Measurements from ENCODE around the gene AGPAT1. TPM values are rescaled to one million over a fixed set of nuclear protein-coding genes. Genes with fewer than 3 reads are reported as not detected.

The AGPAT1 gene
- total and polyA plus RNA-seq, 10 of the 15 experiments (the other 5 are each of a cell fraction or from before 2014, with no cell fraction given): 13.9 to 39.5 (median 24.7) TPM

- no peak for FAIRE-seq
- Histone ChIP-seq H4K20me1 (ENCODE audit: control insufficient read depth, insufficient read depth) (no peaks in the 10 kb centered on the region), H3K79me2 (ENCODE audit: control insufficient read depth, insufficient read depth, low read length) (no peaks in the 10 kb centered on the region), H3K4me2 (ENCODE audit: control insufficient read depth, insufficient read depth) (no peak overlapping the region; the same call in 1 of the 2 replicates), H3K27ac (ENCODE audit: control insufficient read depth, insufficient read depth) (no peak overlapping the region), H3K36me3 (ENCODE audit: control insufficient read depth in 2 of 2, insufficient read depth in 2 of 2, low read length in 1 of 2) (no peaks in the 10 kb centered on the region; a peak in 2 of 4 replicates), H2AFZ (ENCODE audit: control insufficient read depth, low read depth, low read length) (no peak overlapping the region), H3K4me3 (no peak overlapping the region), H3K27me3 (replicated peaks in 1 of 2; ENCODE audit: control insufficient read depth in 2 of 2, insufficient read depth in 2 of 2, low read length in 1 of 2) (peaks cover 7 to 8% of the 10 kb centered on the region in 2 experiments), H3K4me1 (ENCODE audit: control insufficient read depth, insufficient read depth, low read length) (peaks cover 3% of the 10 kb centered on the region; the same call in 1 of the 2 replicates), H3K9ac (ENCODE audit: control insufficient read depth, insufficient read depth, low read length) (no peak overlapping the region), H3K9me3 (replicated peaks; ENCODE audit: control insufficient read depth, insufficient read depth, low read length) (no peaks in the 10 kb centered on the region; the same call in 2 of the 3 replicates)
- ChIA-PET CTCF (interaction anchor here (1.5 kb wide), 1 partner anchor 34 kb away, joined by 4 read pairs; no protein-coding TSS in a partner anchor), RAD21 (ENCODE audit: unreplicated experiment) (interaction anchor here (1.2 kb wide), 1 partner anchor 38 kb away, joined by 3 read pairs; the partner anchor contains the start of gene PBX2), SMC1A (ENCODE audit: uncharacterized antibody, unreplicated experiment) (no interaction called here), POLR2A (interaction anchor here (0.6 to 1.0 kb wide), 3 partner anchors 22 to 1332 kb away, joined by 3 to 8 read pairs (median 4); no protein-coding TSS in a partner anchor)
- intact Hi-C loops (cut with micrococcal nuclease; ENCODE audit: unreplicated experiment) (loop anchor here (10.0 kb wide), 1 partner anchor 108 kb away; no protein-coding TSS in a partner anchor), in situ Hi-C loops (cut with MboI) (no loop called here)
- ATAC-seq: no peak
- WGBS (ENCODE audit: insufficient coverage, insufficient replicate concordance, low lambda C conversion rate, missing lambda C conversion rate): 31% methylated on average over 35 of the region's 35 CpGs
- TF ChIP-seq ZBTB40 (IDR thresholded peaks at IDR 0.05; ENCODE audit: borderline replicate concordance): no peak
- no TSS peak for BruUV-seq (replicated peaks)
- no peak for DNase-seq (ENCODE audit: low read depth, low spot score)
Observed at GRCh38 chr6:32152769-32153563, 22.9 kb downstream of the AGPAT1 start.

Data from GM12878 (cell line).